Activated T-cell treated with anti-CD3 and anti-CD28 coated beads, Interleukin-2, amount 50 U/mL, for 48 hours (primary cell): ENCODE data around the gene NTF4.

Source experiments
- DNase-seq, 2 experiments: peaks; one replicate each; pipeline ENCODE4 v3.0.0-alpha.2; 2020

The NTF4 gene

DNA sequence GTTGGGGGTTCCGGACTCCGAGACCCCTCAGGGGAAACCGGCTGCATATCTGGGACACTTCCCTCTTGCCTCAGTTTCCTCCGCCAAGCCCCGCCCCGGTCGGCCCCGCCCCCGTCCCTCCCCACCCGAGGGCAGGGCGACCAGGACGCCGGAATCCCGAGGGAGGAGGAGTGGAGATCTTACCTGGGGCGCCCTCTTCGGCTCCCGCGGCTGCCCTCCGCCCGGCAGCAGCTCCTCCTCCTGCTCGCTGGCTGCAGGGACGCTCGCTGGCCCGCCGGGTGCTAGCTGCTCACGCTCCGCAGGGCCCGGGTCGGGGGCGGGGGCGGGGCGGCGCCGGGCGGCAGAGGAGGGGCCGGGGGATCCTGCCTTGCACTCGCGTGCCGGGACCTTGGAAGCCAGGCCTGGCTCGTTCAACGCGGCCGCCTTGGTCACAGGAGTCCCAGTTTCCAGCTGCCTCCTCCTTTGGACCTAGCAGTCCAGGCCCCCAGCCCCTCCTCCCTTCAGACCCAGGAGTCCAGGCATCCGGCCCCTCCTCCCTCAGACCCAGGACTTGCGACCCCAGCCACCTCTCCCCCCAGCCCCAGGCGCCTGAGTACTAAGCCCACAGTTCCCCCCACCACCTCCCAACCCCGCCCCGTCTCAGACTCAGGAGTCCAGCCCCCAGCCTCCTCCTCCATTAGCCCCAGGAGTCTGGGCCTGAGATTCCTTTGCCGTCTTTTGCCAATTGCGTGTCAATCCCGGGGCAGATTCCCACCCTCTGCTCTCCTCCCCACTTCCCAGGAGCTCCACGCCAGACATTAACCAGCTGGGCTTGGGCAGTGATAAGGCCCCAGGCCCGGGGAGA is at the start of gene NTF4:
TSS of gene NTF4 (minus strand) at position 51 of the 844 bp plus-strand sequence. CDS start 2,821 bp downstream, outside the sequence.
- no peak for DNase-seq

GRCh38 chr19:49113762-49114629 is 49.4 kb upstream of the NTF4 start, which contains the start of gene LIN7B:
Gene LIN7B, plus strand, starts transcription at chr19:49114370. Its CDS starts 35 bp downstream, at chr19:49114405.
- DNase-seq = peak; percentile 83 to 89

GRCh38 chr19:49111218-49111998 is 46.8 kb upstream of the NTF4 start:
- DNase-seq = no peak

DNA sequence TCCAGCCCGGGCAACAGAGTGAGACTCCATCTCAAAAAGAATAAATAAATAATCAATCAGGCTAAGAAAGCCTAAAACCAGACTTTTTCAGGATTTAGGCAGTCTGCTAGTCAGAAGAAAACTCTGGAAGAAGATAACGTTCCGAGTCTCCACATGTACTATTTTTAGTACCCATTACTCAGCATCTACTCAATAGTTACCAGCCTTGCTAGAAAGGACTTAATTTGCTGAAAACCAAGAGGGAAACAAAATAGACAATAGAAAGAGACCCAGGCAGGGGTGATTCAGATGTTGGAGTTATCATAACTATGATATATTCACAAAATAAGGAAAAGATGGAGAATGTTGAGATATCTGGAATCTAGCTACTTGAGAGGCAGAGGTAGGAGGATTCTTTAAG is 45.9 kb upstream of the NTF4 start:
- no peak for DNase-seq

DNA sequence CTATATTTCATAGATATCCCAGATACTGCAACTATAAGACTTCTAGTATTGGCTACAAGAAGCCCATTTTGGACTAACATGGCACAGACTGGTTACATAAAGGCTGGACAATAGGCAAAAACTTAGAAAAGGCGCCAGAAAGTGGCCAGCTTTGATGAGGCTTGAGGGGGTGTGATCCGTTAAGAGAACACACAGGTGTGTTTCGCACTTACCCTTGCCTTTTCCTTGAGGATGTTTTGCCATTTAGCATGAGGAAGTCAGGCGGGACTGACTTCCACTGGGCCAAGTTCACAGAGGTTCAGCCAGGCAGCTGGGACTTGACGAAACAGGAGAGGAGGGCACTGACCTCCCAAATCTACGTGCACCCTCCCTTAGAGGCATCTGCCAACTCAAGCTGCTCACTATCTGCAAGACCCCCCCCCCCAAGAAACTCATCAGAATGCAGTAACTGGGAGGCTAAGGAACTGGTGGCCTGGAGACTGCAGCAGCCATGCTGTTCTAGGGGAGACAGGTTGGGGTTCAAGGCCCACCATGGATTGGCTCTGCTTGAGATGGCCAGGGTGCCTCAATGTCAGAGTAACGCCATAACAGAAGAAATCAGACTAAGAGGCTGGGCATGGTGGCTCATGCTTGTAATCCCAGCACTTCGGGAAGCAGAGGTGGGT is 45.1 kb upstream of the NTF4 start:
- DNase-seq = no peak

- no peak for DNase-seq
Measured at GRCh38 chr19:49109051-49109450, 44.4 kb upstream of the NTF4 start.

DNA sequence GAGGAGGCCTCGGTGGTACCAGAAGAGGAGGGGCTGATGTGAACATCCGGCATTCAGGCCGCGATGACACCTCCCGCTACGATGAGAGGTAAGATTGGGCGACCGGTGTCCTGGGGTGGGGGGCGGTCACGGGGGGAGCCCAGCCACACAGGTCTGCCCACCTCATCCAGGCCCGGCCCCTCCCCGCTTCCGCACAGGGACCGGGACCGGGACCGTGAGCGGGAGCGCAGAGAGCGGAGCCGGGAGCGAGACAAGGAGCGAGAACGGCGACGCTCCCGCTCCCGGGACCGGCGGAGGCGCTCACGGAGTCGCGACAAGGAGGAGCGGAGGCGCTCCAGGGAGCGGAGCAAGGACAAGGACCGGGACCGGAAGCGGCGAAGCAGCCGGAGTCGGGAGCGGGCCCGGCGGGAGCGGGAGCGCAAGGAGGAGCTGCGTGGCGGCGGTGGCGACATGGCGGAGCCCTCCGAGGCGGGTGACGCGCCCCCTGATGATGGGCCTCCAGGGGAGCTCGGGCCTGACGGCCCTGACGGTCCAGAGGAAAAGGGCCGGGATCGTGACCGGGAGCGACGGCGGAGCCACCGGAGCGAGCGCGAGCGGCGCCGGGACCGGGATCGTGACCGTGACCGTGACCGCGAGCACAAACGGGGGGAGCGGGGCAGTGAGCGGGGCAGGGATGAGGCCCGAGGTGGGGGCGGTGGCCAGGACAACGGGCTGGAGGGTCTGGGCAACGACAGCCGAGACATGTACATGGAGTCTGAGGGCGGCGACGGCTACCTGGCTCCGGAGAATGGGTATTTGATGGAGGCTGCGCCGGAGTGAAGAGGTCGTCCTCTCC is 43.2 kb upstream of the NTF4 start:
- DNase-seq = no peak

- peak; percentile 81 to 84 for DNase-seq
Measured at GRCh38 chr19:49106648-49107135, 42.1 kb upstream of the NTF4 start.

DNA sequence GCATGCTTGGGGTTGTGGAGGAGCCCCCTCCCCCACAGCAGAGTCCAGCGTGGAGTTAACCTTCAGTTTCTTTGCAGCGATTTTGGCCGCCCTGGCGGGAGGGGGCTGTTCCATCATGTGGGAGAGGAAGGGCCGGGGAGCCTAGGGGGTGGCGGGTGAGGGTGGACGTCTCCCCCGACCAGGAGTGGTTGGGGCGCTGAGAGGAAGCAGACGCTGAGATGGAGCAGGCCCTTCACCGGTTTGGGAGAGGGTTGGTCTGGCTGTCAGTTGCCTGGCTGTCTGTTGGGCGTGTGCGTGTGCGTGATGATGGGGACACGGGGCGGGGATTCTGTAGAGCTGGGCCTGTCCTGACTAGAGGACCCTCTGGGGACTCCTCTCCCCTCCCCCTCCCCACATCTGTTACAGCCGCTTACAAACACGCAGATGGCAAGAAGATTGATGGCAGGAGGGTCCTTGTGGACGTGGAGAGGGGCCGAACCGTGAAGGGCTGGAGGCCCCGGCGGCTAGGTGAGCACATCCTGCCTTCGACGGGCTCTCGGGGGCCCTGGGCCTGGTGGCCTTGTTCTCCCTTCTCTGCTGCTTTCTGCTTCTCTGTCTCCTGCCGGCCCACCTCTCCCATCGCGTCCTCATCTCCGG is 39.7 kb upstream of the NTF4 start:
- DNase-seq = no peak

DNA sequence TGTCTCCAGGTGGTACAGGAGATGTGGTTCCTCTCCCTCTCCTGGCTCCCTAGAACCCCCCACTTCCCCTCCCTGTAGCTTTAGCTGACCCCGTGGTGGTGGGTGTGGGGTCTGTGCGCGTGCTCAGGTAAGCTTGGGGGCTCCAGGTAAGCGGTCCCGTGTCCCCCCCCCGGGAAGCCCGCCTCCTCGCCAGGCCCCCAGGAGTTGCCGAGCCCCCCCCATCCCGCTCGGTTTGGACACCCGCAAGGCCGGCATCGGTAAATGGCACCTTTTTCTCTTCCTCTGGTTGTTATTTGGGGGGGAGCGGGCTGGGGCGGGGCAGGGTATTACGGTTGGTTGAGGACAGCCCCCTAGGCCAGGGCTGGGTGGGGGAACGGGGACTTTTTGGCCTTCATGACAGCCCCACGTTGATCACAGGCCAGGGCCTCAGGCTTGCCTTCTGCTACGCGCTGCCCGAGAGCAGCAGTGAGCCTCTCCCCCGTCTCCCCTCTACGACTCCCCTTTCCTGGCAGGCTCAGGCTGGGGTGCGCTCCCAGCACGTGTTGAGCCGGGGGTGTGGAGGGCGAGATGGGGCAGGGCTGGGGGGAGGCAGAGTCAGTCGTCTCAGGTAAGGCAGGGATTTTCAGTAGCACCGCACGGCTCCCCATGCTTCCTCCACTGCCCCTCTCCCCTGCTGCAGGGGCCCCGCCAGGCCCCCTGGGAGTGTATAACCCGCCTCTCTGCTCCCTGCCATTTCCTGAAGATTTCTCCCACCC is 38.9 kb upstream of the NTF4 start:
- no peak for DNase-seq

DNA sequence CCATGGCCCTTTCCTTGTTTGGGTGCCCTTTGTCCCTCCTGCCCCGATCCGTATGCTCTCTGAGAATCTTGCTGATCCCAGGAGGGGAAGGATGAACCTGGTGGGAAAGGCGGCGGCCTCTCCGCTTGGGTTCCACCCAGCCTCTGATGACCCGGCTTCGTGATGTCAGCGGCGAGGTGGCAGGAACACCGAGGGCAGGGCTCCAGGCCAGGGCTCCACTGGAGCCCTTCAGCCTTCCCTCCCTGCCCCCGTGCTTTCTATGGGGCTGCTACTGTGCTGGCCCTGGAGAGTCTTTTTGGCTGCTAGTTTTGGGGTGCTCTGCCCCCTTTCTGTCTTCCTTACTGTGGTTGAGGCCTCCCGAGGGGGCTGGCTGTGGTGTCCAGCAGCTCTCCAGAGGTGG is 37.7 kb upstream of the NTF4 start:
- no peak for DNase-seq

DNA sequence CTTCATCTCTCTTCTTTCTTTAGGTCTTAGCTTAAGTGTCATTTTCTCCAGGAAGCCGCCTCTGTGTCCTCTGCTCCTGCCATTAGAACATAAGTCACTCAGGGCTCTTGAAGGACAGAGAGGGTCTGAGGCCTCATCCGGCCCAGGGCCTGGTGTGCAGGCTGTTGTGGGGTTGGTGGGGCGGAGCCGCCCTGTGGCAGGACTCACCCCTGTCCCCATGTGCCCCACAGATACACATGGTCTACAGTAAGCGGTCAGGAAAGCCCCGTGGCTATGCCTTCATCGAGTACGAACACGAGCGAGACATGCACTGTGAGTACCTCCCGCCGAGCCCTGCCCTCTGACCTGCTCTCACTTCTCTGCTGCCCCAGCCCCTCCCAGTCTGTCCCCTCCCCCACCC is 36.5 kb upstream of the NTF4 start:
- no peak for DNase-seq

DNA sequence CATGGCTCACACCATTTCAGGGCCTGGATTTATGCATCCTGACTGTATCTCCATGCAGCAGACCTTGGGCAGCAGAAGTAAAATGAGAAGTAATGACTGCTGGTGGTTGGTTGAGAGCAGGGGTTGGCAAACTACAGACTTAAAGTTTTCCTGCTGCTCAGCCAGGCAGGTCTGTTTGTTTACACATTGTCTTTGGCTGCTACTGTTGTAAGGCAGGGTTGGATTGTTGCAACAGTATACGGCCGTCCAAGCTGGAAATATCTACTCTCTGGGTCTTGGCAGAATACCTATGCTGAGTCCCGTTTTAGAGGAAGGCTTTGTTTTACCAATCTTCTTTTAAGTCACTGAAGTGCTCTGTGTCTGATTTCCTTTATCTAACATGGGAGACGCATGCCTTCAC is 34.2 kb upstream of the NTF4 start:
- DNase-seq = no peak

- peak; percentile 81 to 84 for DNase-seq
Measured at GRCh38 chr19:49097453-49098288, 33.1 kb upstream of the NTF4 start.

DNA sequence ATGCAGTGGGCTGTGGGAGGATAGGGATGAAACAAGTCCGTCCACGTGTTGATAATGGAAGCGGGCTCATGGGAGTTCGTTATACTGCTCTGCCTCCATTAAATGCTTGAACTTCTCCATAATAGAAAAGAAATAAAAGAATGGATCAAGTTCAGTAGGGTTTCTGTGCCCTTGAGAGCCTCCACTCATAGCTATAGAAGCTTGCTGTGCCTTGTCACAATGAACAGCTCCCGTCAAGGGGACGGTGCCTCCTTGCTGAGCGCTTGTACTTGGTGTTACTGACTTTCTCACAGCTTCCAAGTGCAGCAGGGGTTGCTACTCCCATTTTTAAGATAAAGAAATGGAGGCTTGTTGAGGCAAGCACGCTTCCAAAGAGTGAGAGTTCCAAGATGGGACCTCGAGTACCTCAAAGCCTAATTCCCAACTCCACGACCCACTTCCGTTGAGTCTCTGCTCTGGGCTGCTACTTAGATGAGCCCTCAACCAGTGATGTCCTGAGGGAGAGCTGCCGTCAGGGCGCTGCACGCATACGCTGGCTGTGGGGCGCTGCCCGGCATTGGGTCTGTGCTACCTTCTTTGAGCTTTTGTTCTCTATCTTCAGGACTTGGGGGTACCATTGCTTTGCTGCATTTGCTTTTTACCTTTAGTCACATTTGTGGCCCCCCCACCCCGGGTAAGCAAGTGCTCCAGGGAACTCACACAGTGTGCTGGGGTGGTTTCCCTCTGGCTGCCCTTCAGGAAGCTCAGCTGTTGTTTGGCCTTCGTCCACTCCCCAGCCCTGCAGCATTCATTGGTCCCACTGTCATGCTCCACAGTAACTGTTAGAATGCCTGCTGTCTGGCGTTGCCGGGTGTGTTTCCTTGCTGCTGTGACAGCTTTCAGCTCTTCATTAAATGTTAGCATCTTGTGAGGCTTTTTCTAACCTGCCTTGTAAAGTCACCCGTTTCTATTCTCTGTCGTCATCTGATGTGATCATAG is 30.2 kb upstream of the NTF4 start:
- DNase-seq = no peak

- no peak for DNase-seq
Measured at GRCh38 chr19:49092686-49093085, 28.1 kb upstream of the NTF4 start.

DNA sequence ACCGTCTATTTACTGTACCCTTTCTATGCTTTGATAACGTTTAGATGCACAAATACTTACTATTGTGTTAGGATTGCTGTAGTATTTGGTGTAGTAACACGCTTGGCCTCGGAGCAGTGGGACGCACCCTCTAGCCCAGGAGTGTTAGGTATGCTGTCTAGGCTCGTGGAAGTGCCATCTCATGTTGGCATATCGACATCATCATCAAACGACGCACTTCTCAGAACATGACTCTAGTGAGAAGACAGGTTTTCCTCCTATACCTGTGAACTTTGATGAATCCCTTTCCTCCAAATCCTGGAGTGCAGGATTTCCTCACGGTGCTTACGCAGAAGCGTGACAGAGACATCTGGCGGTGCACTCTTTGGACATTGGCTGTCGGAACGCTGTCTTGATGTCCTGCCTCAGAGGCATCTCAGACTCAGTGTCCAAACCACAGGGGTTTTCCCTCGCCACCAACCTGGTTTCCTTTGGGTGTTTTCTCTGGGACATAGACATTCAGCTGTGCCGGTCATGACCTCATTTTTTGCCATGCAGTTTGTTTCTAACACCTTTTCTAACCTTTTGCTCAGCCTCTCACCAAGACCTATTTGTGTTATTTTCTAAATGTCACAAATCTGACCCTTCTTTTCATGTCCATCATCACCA is 26.9 kb upstream of the NTF4 start:
- DNase-seq = no peak
